Chondrocyte (in vitro differentiated cells): ENCODE results near the gene EPB41L2. TPM values are rescaled to one million over a fixed set of nuclear protein-coding genes. Genes with fewer than 3 reads are reported as not detected.

Source experiments
- DNase-seq: peaks from one replicate; pipeline ENCODE4 v3.0.0; 2021; ENCODE audit warnings: mixed read lengths, low spot score
- H3K27ac Mint-ChIP-seq: one replicate; pipeline ENCODE4 v1.8.0; 2021; ENCODE audit warnings: mild to moderate bottlenecking, moderate library complexity, mixed read lengths; ENCODE audit not compliant: unreplicated experiment
- H3K27me3 Mint-ChIP-seq: 2 replicates; pipeline ENCODE4 v1.8.0; 2021; ENCODE audit warnings: low read depth, mixed read lengths
- H3K36me3 Mint-ChIP-seq: 2 replicates; pipeline ENCODE4 v1.8.0; 2021; ENCODE audit warnings: low read depth, mixed read lengths
- H3K4me1 Mint-ChIP-seq: 2 replicates; pipeline ENCODE4 v1.8.0; 2021; ENCODE audit warnings: low read depth, mild to moderate bottlenecking, mixed read lengths
- H3K4me3 Mint-ChIP-seq: one replicate; pipeline ENCODE4 v1.8.0; 2021; ENCODE audit warnings: mild to moderate bottlenecking, moderate library complexity, mixed read lengths; ENCODE audit not compliant: unreplicated experiment
- H3K9me3 Mint-ChIP-seq: 2 replicates; pipeline ENCODE4 v1.8.0; 2021; ENCODE audit warnings: low read depth, mixed read lengths
- total RNA-seq: library from RNA; stranded (reverse); gene quantifications from 3 replicates; pipeline ENCODE4 v1.2.1, GENCODE V29; 2021
- TF ChIP-seq, protein P1 (sequence below): fragments of 200-600 bp; sonication (generic); IDR thresholded peaks from 2 replicates; pipeline ENCODE4 v1.5.0; 2021; ENCODE audit warnings: antibody characterized with exemption, mild to moderate bottlenecking, moderate library complexity

The EPB41L2 gene
- total RNA-seq, 1 donor from 2014 or later, result 65.8 TPM

DNA sequence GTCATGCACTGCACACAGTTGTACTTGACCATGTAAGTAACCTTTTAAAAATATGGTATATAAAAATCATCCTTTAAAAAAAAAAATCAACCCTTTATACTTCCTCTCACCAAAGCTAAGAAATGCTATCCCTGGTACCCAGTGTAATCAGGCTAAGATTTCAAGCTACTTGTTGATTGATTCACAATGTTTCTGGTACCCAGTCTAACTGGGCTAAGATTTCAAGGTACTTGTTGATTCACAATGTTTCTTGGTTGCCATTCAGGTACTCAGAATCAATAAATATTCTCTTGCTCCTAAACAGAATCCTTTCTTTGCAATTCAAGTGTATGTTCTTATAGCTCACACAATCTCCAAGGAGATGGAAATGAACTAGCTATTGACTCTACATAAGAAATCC lies 159.4 kb downstream of the EPB41L2 start:
- Mint-ChIP-seq H3K9me3 (no peaks in the 10 kb centered on the region), H3K4me1 (peaks cover 34% of the 10 kb centered on the region), H3K4me3 (no peak overlapping the region), H3K27ac (no peak overlapping the region), H3K27me3 (no peaks in the 10 kb centered on the region), H3K36me3 (peaks cover 4% of the 10 kb centered on the region)
- DNase-seq, result no peak
- TF ChIP-seq, protein P1, sequence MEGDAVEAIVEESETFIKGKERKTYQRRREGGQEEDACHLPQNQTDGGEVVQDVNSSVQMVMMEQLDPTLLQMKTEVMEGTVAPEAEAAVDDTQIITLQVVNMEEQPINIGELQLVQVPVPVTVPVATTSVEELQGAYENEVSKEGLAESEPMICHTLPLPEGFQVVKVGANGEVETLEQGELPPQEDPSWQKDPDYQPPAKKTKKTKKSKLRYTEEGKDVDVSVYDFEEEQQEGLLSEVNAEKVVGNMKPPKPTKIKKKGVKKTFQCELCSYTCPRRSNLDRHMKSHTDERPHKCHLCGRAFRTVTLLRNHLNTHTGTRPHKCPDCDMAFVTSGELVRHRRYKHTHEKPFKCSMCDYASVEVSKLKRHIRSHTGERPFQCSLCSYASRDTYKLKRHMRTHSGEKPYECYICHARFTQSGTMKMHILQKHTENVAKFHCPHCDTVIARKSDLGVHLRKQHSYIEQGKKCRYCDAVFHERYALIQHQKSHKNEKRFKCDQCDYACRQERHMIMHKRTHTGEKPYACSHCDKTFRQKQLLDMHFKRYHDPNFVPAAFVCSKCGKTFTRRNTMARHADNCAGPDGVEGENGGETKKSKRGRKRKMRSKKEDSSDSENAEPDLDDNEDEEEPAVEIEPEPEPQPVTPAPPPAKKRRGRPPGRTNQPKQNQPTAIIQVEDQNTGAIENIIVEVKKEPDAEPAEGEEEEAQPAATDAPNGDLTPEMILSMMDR, result no peak

DNA sequence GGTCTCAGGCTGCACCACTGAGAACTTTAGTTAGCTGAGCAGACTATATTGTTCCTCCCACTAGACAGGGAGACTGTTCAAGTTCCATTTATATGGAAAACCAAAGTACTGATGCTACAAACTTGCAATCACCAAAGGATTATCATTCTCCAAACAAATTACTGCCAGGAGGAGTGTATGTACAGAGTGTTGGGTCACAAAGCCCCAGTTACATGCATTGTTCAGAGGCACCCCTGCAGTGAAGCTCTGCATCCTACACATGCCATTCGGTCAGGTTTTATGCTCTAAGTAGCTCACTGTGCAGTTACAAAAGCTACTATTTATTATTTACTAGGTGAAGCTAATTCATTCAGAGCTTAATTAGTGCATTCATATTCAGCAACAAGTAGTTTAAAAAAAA lies 160.0 kb downstream of the EPB41L2 start:
- no peak for DNase-seq
- H3K4me3 Mint-ChIP-seq, result no peak overlapping the region
- peaks cover 4% of the 10 kb centered on the region for H3K36me3 Mint-ChIP-seq
- H3K4me1 Mint-ChIP-seq, result peaks cover 30% of the 10 kb centered on the region
- H3K27ac Mint-ChIP-seq, result no peak overlapping the region
- TF ChIP-seq, protein P1, result no peak
- no peaks in the 10 kb centered on the region for H3K9me3 Mint-ChIP-seq
- H3K27me3 Mint-ChIP-seq, result no peaks in the 10 kb centered on the region

DNA sequence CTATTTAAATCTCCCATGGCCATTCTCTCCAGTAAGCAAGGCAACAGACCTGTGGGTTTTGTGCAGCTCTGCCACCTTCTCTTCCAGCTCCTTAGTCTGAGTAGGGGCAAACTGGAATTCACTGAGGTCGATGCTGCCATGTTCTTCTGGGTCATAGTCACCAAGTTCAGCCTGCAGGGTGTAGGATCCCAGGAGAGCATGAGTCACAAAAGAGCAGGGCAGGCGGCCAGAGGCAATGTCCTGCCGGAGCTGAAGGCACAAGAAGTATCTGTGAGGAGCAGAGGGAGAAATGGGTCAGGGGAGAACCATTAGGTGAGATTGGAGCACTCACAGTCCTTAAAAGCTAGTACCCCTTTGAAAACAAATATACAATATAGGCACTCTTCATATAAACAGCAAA lies 162.1 kb downstream of the EPB41L2 start:
- no peak for DNase-seq
- TF ChIP-seq, protein P1, result no peak
- Mint-ChIP-seq H3K36me3 (peaks cover 4% of the 10 kb centered on the region), H3K4me1 (peaks cover 12% of the 10 kb centered on the region), H3K9me3 (no peaks in the 10 kb centered on the region), H3K27ac (peak overlapping the region; percentile 11), H3K27me3 (no peaks in the 10 kb centered on the region), H3K4me3 (no peak overlapping the region)

DNA sequence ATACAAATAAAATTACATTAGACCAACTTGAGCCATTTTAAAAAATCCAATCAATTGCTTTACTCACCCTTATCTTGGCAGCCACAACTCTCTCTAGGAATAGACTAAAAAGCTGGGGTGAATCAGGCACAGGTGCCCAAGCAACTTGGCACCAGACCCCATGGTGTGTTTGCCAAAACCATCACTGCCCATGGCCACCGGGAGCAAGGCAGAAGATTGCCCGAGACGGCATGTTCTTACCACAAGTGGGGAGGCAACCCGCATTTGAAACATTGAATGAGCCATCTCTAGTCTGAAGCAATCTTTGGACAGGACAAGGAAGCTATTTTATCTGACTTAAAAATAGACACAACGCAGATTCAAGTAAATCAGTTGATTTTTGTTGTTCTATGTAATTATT lies 166.8 kb downstream of the EPB41L2 start:
- no peaks in the 10 kb centered on the region for H3K27me3 Mint-ChIP-seq
- peaks cover 14% of the 10 kb centered on the region for H3K4me1 Mint-ChIP-seq
- H3K36me3 Mint-ChIP-seq, result peaks cover 11% of the 10 kb centered on the region
- no peaks in the 10 kb centered on the region for H3K9me3 Mint-ChIP-seq
- DNase-seq, result no peak
- H3K27ac Mint-ChIP-seq, result no peak overlapping the region
- no peak overlapping the region for H3K4me3 Mint-ChIP-seq
- TF ChIP-seq, protein P1, result no peak

DNA sequence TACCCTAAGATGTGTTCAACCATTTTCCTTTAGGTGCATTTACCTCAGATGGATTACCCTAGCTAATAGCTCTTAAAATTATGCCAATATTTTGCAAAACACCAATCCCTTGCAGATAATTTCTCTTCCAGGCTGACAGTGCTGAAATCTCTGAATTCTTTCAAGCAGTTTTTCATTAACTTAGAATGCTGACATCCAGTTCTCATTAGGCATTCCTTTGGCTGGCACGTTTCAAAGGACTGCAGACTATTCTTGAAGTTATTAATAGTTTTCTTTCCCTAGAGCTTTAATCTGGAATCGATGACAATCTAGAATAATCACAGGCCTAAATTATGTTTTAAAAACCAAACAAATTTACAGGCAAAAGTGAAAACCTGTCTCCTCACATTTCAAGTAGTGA lies 167.5 kb downstream of the EPB41L2 start:
- TF ChIP-seq, protein P1, result no peak
- Mint-ChIP-seq H3K27ac (no peak overlapping the region), H3K9me3 (no peaks in the 10 kb centered on the region), H3K36me3 (peaks cover 10% of the 10 kb centered on the region), H3K4me3 (no peak overlapping the region), H3K4me1 (peaks cover 14% of the 10 kb centered on the region), H3K27me3 (no peaks in the 10 kb centered on the region)
- no peak for DNase-seq
